ENCODE data around the gene PIAS4. TPM values are rescaled to one million over a fixed set of nuclear protein-coding genes. Genes with fewer than 3 reads are reported as not detected.

The PIAS4 gene
- total and polyA plus RNA-seq, 2 of the 13 experiments (the other 11 are each of a cell fraction or from before 2014, with no cell fraction given): 9.0 to 20.1 TPM

DNA sequence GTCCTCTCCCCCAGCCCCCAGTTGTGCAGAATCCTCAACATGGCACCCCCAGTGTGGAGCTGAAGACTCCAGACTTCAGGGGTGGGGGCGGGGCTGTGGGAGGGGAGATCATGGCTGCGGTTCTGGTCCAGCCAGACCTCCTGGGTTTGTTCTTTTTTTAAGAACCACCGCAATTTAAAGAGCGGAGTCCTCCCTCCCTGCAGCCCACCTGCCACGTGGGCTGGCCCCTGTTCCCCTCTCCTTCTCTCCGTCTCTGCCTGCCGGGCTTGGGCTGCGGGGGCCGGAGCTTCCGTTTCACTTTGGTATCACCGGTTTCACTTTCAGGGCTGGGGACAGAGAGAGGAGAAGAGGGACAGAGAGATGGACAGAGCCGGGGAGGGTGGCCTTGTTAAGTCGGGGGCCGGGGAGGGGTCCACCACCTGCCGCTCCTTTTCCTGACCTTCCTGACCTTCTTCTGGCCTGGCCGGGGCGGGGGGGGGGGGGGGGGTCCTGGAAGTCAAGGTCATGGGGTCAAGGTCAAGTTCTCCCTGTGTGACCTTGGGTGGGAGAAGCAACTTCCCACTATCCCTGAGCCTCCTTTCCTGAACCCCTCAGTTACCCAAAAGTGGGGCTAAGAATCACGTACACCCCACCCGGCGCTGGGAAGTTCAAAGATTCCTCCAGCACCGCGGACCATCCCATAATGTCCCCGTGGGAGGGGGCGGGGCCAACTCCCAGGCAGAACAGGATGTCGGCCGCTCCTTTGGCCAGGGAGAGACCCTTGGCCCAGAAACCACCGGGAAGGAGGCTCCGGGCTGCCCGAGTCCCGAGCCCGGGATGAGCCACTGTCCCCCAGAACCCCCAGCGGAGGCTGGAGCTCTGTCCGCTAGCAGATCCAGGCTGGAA, 70.5 kb downstream of the PIAS4 start (continued):
- TF ChIP-seq, protein P1, sequence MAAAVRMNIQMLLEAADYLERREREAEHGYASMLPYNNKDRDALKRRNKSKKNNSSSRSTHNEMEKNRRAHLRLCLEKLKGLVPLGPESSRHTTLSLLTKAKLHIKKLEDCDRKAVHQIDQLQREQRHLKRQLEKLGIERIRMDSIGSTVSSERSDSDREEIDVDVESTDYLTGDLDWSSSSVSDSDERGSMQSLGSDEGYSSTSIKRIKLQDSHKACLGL (CRISPR knock-in tag; IDR thresholded peaks at IDR 0.05): no peak
- TF ChIP-seq POLR2AphosphoS2 (IDR thresholded peaks at IDR 0.05; ENCODE audit: low read depth, low read length) (no peak), TBP (CRISPR knock-in tag; IDR thresholded peaks at IDR 0.05) (no peak), ZNF34 (CRISPR knock-in tag; IDR thresholded peaks at IDR 0.05; ENCODE audit: borderline replicate concordance) (no peak), ZNF431 (CRISPR knock-in tag; IDR thresholded peaks at IDR 0.05; ENCODE audit: borderline replicate concordance, low read depth) (no peak), ZNF615 (CRISPR knock-in tag; IDR thresholded peaks at IDR 0.05; ENCODE audit: borderline replicate concordance) (no peak), FIP1L1 (IDR thresholded peaks at IDR 0.05; ENCODE audit: borderline replicate concordance, insufficient read depth, low read depth, low read length) (no peak), PHB2 (IDR thresholded peaks at IDR 0.05; ENCODE audit: partially characterized antibody) (no peak), ZFAT (CRISPR knock-in tag; conservative IDR thresholded peaks at IDR 0.05) (no peak), SP4 (CRISPR knock-in tag; IDR thresholded peaks at IDR 0.05) (no peak), ATF7 (IDR thresholded peaks at IDR 0.05) (no peak), ATF7 (CRISPR knock-in tag; IDR thresholded peaks at IDR 0.05) (no peak), NFYB (CRISPR knock-in tag; IDR thresholded peaks at IDR 0.05) (no peak), YY1 (IDR thresholded peaks at IDR 0.05; ENCODE audit: insufficient read depth, insufficient replicate concordance, low read depth, low read length) (peak; percentile 32), NCOA5 (CRISPR knock-in tag; IDR thresholded peaks at IDR 0.05) (no peak), ZNF20 (CRISPR knock-in tag; IDR thresholded peaks at IDR 0.05) (no peak), RAD51 (IDR thresholded peaks at IDR 0.05; ENCODE audit: borderline replicate concordance) (no peak), ZNF136 (CRISPR knock-in tag; IDR thresholded peaks at IDR 0.05; ENCODE audit: low read depth) (no peak), SMAD1 (CRISPR knock-in tag; IDR thresholded peaks at IDR 0.05; ENCODE audit: borderline replicate concordance, low read depth) (no peak), BORCS8-MEF2B (CRISPR knock-in tag; IDR thresholded peaks at IDR 0.05) (no peak)
- TF ChIP-seq, protein P2, sequence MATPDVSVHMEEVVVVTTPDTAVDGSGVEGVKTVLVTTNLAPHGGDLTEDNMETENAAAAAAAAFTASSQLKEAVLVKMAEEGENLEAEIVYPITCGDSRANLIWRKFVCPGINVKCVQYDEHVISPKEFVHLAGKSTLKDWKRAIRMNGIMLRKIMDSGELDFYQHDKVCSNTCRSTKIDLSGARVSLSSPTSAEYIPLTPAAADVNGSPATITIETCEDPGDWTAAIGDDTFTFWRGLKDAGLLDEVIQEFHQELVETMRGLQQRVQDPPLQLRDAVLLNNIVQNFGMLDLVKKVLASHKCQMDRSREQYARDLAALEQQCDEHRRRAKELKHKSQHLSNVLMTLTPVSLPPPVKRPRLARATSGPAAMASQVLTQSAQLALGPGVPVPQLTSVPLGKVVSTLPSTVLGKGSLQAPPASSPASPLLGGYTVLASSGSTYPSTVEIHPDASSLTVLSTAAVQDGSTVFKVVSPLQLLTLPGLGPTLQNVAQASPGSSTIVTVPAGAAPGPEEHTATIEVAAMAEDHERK (CRISPR knock-in tag; IDR thresholded peaks at IDR 0.05; ENCODE audit: low read depth): no peak
- TF ChIP-seq, protein P3, sequence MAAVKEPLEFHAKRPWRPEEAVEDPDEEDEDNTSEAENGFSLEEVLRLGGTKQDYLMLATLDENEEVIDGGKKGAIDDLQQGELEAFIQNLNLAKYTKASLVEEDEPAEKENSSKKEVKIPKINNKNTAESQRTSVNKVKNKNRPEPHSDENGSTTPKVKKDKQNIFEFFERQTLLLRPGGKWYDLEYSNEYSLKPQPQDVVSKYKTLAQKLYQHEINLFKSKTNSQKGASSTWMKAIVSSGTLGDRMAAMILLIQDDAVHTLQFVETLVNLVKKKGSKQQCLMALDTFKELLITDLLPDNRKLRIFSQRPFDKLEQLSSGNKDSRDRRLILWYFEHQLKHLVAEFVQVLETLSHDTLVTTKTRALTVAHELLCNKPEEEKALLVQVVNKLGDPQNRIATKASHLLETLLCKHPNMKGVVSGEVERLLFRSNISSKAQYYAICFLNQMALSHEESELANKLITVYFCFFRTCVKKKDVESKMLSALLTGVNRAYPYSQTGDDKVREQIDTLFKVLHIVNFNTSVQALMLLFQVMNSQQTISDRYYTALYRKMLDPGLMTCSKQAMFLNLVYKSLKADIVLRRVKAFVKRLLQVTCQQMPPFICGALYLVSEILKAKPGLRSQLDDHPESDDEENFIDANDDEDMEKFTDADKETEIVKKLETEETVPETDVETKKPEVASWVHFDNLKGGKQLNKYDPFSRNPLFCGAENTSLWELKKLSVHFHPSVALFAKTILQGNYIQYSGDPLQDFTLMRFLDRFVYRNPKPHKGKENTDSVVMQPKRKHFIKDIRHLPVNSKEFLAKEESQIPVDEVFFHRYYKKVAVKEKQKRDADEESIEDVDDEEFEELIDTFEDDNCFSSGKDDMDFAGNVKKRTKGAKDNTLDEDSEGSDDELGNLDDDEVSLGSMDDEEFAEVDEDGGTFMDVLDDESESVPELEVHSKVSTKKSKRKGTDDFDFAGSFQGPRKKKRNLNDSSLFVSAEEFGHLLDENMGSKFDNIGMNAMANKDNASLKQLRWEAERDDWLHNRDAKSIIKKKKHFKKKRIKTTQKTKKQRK (IDR thresholded peaks at IDR 0.05; ENCODE audit: low read length): no peak

Measured in HepG2 (cell line).